ENCODE measurements around the gene INCENP.

DNA sequence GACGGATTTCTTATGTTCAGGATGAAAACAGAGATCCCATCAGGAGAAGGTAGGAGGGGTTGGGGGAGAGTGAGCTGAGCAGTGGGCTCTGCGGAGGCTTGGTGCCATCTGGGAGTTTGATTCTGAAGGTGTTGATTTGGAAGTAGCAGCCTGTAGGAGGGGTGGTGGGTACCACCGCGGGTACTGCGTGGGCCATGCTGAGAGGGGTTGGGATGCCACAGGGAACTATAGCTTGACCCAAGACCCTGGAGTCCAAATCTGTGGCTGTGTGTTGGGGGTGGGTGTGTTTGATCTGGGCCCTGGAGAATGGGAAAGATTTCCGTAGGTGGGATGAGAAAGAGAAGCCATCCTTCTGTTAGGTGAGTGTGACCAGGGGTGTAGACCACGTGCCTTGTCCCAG lies 5.0 kb downstream of the INCENP start:
- TF ChIP-seq, protein P1, sequence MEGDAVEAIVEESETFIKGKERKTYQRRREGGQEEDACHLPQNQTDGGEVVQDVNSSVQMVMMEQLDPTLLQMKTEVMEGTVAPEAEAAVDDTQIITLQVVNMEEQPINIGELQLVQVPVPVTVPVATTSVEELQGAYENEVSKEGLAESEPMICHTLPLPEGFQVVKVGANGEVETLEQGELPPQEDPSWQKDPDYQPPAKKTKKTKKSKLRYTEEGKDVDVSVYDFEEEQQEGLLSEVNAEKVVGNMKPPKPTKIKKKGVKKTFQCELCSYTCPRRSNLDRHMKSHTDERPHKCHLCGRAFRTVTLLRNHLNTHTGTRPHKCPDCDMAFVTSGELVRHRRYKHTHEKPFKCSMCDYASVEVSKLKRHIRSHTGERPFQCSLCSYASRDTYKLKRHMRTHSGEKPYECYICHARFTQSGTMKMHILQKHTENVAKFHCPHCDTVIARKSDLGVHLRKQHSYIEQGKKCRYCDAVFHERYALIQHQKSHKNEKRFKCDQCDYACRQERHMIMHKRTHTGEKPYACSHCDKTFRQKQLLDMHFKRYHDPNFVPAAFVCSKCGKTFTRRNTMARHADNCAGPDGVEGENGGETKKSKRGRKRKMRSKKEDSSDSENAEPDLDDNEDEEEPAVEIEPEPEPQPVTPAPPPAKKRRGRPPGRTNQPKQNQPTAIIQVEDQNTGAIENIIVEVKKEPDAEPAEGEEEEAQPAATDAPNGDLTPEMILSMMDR (IDR thresholded peaks at IDR 0.05; ENCODE audit: borderline replicate concordance, extremely low read depth, low read length, poor library complexity, severe bottlenecking), result no peak
- no peak for TF ChIP-seq EZH2 (IDR thresholded peaks at IDR 0.05; ENCODE audit: borderline replicate concordance, low read depth, low read length, severe bottlenecking)
